ENCODE results near the gene TGFBI.
A peak's percentile ranks its signal among the peaks of the same experiment; 100 is the strongest.
"Not testable (repeated sequence)": the region's sequence is repeated elsewhere in the genome, so short reads cannot be mapped to it uniquely, and the experiment has no call there.

TGFBI gene

GRCh38 chr5:136042156-136042555, 13.4 kb downstream of the TGFBI start:
- no peak overlapping the region for H3K4me3 ChIP-seq (ENCODE audit: low read depth, low read length)
- no peak for TF ChIP-seq CTCF (conservative IDR thresholded peaks at IDR 0.05; ENCODE audit: low read depth, low read length)
- DNase-seq (ENCODE audit: low read depth), result no peak

- TF ChIP-seq CTCF (conservative IDR thresholded peaks at IDR 0.05; ENCODE audit: low read depth, low read length), result no peak
- H3K4me3 ChIP-seq (ENCODE audit: low read depth, low read length), result no peak overlapping the region
- peak; percentile 50 for DNase-seq (ENCODE audit: low read depth)
Observed at GRCh38 chr5:136042665-136043121, 13.9 kb downstream of the TGFBI start.

- no peak for DNase-seq (ENCODE audit: low read depth)
Observed at GRCh38 chr5:136043551-136043950, 14.8 kb downstream of the TGFBI start.

GRCh38 chr5:136043968-136044610, 15.3 kb downstream of the TGFBI start:
- no peak for DNase-seq (ENCODE audit: low read depth)
- TF ChIP-seq CTCF (conservative IDR thresholded peaks at IDR 0.05; ENCODE audit: low read depth, low read length), result no peak
- H3K4me3 ChIP-seq (ENCODE audit: low read depth, low read length), result no peak overlapping the region

More at GRCh38 chr5:136043551-136043950, 14.8 kb downstream of the TGFBI start:
- H3K4me3 ChIP-seq (ENCODE audit: low read depth, low read length), result no peak overlapping the region
- no peak for TF ChIP-seq CTCF (conservative IDR thresholded peaks at IDR 0.05; ENCODE audit: low read depth, low read length)

- not testable (repeated sequence) for H3K4me3 ChIP-seq (ENCODE audit: low read depth, low read length); DNase-seq (ENCODE audit: low read depth)
Observed at GRCh38 chr5:136045026-136045425, 16.2 kb downstream of the TGFBI start.

- no peak for DNase-seq (ENCODE audit: low read depth)
- no peak for TF ChIP-seq CTCF (conservative IDR thresholded peaks at IDR 0.05; ENCODE audit: low read depth, low read length)
- H3K4me3 ChIP-seq (ENCODE audit: low read depth, low read length), result no peak overlapping the region
Observed at GRCh38 chr5:136046246-136046645, 17.5 kb downstream of the TGFBI start.

GRCh38 chr5:136047858-136048257, 19.1 kb downstream of the TGFBI start:
- TF ChIP-seq CTCF (conservative IDR thresholded peaks at IDR 0.05; ENCODE audit: low read depth, low read length), result no peak
- H3K4me3 ChIP-seq (ENCODE audit: low read depth, low read length), result no peak overlapping the region

More at GRCh38 chr5:136047858-136048257, 19.1 kb downstream of the TGFBI start:
- DNase-seq (ENCODE audit: low read depth), result no peak
